Parathyroid adenoma (tissue), 2 donors: ENCODE measurements around the gene ALCAM.
"Not testable (repeated sequence)": the region's sequence is repeated elsewhere in the genome, so short reads cannot be mapped to it uniquely, and the experiment has no call there.

Experiments used
- H2AFZ ChIP-seq: fragments of 300-600 bp; sonication (generic); one replicate; pipeline ENCODE4 v1.7.0; 2017; ENCODE audit warnings: antibody characterized with exemption, mild to moderate bottlenecking
- H3K27ac ChIP-seq: fragments of 300-600 bp; sonication (generic); one replicate; pipeline ENCODE4 v1.7.0; 2017
- H3K27me3 ChIP-seq: fragments of 300-600 bp; sonication (generic); one replicate; pipeline ENCODE4 v1.7.0; 2017; ENCODE audit warnings: low read length; ENCODE audit not compliant: control insufficient read depth, insufficient read depth
- H3K36me3 ChIP-seq: fragments of 300-600 bp; sonication (generic); one replicate; pipeline ENCODE4 v1.7.0; 2017; ENCODE audit warnings: low read length; ENCODE audit not compliant: control insufficient read depth, insufficient read depth
- H3K4me1 ChIP-seq: fragments of 300-600 bp; sonication (generic); one replicate; pipeline ENCODE4 v1.7.0; 2017; ENCODE audit warnings: control low read depth
- H3K4me2 ChIP-seq: fragments of 300-600 bp; sonication (generic); one replicate; pipeline ENCODE4 v1.7.0; 2017; ENCODE audit warnings: low read length
- H3K4me3 ChIP-seq: fragments of 300-600 bp; sonication (generic); one replicate; pipeline ENCODE4 v1.7.0; 2017; ENCODE audit warnings: low read depth, low read length
- H3K79me2 ChIP-seq: fragments of 300-600 bp; sonication (generic); one replicate; pipeline ENCODE4 v1.7.0; 2017; ENCODE audit warnings: control low read depth
- H3K9ac ChIP-seq: fragments of 300-600 bp; sonication (generic); one replicate; pipeline ENCODE4 v1.7.0; 2017; ENCODE audit warnings: mild to moderate bottlenecking
- H3K9me3 ChIP-seq: fragments of 300-600 bp; sonication (generic); one replicate; pipeline ENCODE4 v1.7.0; 2017; ENCODE audit warnings: low read length; ENCODE audit not compliant: control insufficient read depth
- TF ChIP-seq, protein P1 (sequence below): fragments of 300-600 bp; sonication (generic); IDR thresholded peaks from one replicate; pipeline ENCODE4 v1.7.0; 2017; ENCODE audit warnings: antibody characterized with exemption, mild to moderate bottlenecking
- donor health status: primary hyperparathyroidism.

Gene ALCAM

GRCh38 chr3:105401254-105401653 lies 34.5 kb downstream of the ALCAM start:
- H3K4me2 ChIP-seq = peak overlapping the region; percentile 40
- H3K36me3 ChIP-seq = no peaks in the 10 kb centered on the region
- TF ChIP-seq, protein P1, sequence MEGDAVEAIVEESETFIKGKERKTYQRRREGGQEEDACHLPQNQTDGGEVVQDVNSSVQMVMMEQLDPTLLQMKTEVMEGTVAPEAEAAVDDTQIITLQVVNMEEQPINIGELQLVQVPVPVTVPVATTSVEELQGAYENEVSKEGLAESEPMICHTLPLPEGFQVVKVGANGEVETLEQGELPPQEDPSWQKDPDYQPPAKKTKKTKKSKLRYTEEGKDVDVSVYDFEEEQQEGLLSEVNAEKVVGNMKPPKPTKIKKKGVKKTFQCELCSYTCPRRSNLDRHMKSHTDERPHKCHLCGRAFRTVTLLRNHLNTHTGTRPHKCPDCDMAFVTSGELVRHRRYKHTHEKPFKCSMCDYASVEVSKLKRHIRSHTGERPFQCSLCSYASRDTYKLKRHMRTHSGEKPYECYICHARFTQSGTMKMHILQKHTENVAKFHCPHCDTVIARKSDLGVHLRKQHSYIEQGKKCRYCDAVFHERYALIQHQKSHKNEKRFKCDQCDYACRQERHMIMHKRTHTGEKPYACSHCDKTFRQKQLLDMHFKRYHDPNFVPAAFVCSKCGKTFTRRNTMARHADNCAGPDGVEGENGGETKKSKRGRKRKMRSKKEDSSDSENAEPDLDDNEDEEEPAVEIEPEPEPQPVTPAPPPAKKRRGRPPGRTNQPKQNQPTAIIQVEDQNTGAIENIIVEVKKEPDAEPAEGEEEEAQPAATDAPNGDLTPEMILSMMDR = no peak
- H3K27ac ChIP-seq = no peak overlapping the region
- peaks cover 56% of the 10 kb centered on the region for H3K79me2 ChIP-seq
- H3K9me3 ChIP-seq = no peaks in the 10 kb centered on the region
- H3K9ac ChIP-seq = no peak overlapping the region
- H3K4me1 ChIP-seq = peaks cover 20% of the 10 kb centered on the region
- no peak overlapping the region for H3K4me3 ChIP-seq
- H2AFZ ChIP-seq = no peak overlapping the region
- H3K27me3 ChIP-seq = no peaks in the 10 kb centered on the region

DNA sequence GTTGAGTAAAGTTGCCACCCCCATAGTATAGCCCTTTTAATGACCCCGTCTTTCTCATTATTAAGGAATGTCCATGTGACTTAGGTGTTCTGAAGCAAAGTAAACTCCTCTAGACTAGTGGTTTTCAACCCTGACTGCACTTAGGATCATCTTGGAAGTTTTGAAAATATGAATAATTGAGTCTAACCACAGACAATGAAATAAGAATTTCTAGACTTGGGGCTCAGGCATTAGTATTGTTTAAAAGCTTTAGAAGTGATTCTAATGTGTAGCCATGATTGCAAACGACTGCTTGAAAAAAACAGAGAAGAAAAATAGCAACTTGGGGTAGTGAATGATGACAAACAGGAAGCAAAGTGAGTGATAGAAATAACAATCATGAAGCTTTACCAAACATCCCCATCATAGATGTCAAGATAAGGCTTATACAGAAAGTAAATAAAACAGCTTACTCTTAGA lies 35.0 kb downstream of the ALCAM start:
- Histone ChIP-seq H3K4me1 (peaks cover 19% of the 10 kb centered on the region), H3K4me2 (no peak overlapping the region), H3K36me3 (no peaks in the 10 kb centered on the region), H3K9me3 (no peaks in the 10 kb centered on the region), H3K79me2 (peaks cover 52% of the 10 kb centered on the region), H2AFZ (no peak overlapping the region), H3K4me3 (no peak overlapping the region), H3K27ac (no peak overlapping the region), H3K9ac (no peak overlapping the region), H3K27me3 (no peaks in the 10 kb centered on the region)
- TF ChIP-seq, protein P1 = no peak

- H2AFZ ChIP-seq = no peak overlapping the region
- no peak overlapping the region for H3K4me3 ChIP-seq
- H3K79me2 ChIP-seq = peaks cover 55% of the 10 kb centered on the region
- no peak overlapping the region for H3K9ac ChIP-seq
- H3K27ac ChIP-seq = no peak overlapping the region
- no peaks in the 10 kb centered on the region for H3K36me3 ChIP-seq
- TF ChIP-seq, protein P1 = no peak
- no peak overlapping the region for H3K4me2 ChIP-seq
- no peaks in the 10 kb centered on the region for H3K9me3 ChIP-seq
- peaks cover 25% of the 10 kb centered on the region for H3K4me1 ChIP-seq
- no peaks in the 10 kb centered on the region for H3K27me3 ChIP-seq
Observed at GRCh38 chr3:105402287-105402801, 35.6 kb downstream of the ALCAM start.

- not testable (repeated sequence) for H3K4me2 ChIP-seq, H3K9ac ChIP-seq, H3K27me3 ChIP-seq, H3K36me3 ChIP-seq, H3K27ac ChIP-seq, H2AFZ ChIP-seq, H3K9me3 ChIP-seq, H3K4me3 ChIP-seq
- Histone ChIP-seq H3K79me2 (peaks cover 52% of the 10 kb centered on the region), H3K4me1 (peaks cover 19% of the 10 kb centered on the region)
Observed at GRCh38 chr3:105403034-105403433, 36.3 kb downstream of the ALCAM start.

DNA sequence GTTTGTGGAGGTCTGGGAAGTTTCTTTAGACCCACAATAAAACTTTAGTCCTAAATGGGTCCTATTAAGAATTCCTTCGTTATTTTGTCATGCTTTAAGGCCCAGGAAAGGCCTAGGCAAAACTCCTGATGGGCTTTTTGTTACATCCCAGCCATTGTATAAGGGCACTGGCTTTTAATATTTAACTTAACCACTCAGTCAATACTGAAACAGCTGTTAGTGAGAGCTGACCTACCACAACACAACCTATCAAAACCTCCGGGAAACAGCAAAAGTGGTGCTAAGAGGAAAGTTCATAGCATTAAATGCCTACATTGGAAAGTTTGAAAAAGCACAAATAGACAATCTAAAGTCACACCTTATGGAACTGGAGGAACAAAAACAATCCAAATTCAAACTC lies 39.6 kb downstream of the ALCAM start:
- no peak overlapping the region for H3K4me3 ChIP-seq
- no peak overlapping the region for H2AFZ ChIP-seq
- no peak overlapping the region for H3K27ac ChIP-seq
- H3K36me3 ChIP-seq = no peaks in the 10 kb centered on the region
- H3K79me2 ChIP-seq = peaks cover 45% of the 10 kb centered on the region
- H3K27me3 ChIP-seq = no peaks in the 10 kb centered on the region
- no peak overlapping the region for H3K4me2 ChIP-seq
- peaks cover 18% of the 10 kb centered on the region for H3K4me1 ChIP-seq
- TF ChIP-seq, protein P1 = no peak
- H3K9ac ChIP-seq = no peak overlapping the region
- H3K9me3 ChIP-seq = no peaks in the 10 kb centered on the region
